ENCODE measurements around the gene STK17A. TPM values are rescaled to one million over a fixed set of nuclear protein-coding genes. Genes with fewer than 3 reads are reported as not detected.
A peak's percentile ranks its signal among the peaks of the same experiment; 100 is the strongest.
"Not testable (repeated sequence)": the region's sequence is repeated elsewhere in the genome, so short reads cannot be mapped to it uniquely, and the experiment has no call there.

The STK17A gene
- total RNA-seq, 1 experiment from 2014 or later = 7.1 TPM

DNA sequence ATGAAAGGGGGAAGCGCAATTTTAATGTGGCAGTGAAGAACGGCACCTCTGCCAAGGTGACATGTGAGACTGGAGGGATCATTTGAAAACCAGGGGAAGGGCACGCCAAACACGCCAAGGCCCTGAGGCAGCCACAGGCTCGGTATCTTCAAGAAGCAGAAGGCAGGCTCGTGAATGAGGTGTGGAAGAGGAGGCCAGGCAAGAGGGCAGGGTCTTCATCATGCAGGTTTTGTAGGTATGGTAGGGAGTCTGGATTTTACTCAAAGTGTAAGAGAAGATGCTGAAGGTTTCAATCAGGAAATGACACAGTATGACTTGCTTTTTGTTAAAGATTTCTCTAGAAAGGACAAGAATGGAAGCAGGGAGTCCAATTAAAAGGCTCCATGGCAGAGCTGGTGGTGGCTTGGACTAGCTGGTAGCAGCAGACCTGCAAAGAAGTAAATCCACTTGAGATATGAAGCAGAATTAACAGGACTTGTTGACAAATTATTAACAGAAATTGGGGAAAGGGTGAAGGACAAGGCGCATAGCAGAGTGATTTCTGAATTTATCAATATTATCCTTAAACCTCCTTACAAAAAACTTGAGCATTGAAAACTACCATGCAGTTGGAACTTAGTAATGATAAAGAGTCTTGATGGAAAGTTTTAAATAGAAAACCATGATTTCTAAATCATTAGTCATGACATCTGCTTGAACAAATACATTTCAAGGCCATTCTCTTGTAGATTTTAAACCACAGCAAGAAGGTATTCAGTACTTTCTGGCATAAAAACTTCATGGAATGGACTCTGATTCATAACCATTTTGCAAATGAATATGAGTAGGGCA, 76.0 kb downstream of the STK17A start:
- peak; percentile 53 for DNase-seq (ENCODE audit: low spot score)

DNA sequence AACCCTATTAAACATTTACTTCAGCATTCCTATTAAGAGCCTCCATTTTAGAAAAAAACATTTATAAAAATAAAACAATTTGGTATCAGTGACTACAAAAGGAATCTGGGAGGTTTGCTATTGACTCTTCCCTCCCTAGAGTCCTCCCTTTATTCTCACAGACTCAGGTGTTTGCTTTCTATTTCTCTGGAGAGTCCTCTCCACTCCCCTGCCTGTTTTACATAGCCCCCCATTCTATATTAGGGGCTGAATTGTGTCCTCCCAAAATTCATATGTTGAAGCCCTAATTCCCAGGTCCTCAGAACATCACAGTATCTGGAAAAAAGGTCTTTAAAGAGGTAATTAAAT, 76.6 kb downstream of the STK17A start:
- no peak for DNase-seq (ENCODE audit: low spot score)

DNA sequence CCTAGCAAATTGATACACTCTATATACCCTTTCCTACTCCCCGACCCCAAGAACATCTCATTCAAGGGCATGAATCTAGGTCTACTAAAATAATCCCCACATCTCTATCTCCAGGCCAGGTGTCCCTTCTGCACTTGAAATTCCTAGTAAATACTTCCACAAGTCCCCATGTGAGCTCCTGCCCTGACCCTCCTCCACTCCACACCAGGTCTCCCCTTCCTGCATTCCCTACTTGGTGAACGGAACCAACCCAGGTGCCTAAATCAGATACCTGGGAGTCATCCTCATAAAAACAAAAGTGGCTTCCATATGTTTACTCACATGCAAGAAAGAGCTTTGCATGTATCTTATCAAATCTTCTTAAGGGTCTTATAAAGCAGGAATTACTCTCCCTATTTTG, 77.2 kb downstream of the STK17A start:
- no peak for DNase-seq (ENCODE audit: low spot score)

DNA sequence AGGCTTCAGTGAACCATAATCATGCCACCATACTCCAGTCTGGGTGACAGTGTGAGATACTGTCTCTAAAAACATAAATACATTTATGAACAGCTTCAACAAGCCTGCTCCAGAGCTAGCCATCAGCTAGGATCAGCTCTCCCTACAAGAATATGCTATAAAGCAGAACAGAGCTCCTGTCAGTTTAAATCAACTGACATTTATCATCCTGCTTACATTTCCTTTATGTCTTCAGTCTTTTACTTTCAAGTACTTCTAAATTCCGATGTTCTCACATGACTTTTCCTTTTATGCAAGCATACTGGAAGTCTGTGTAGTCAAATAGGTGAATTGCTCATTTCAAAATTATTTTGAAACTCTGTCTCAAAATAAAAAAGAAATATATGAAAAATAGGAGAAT, 81.8 kb downstream of the STK17A start:
- no peak for DNase-seq (ENCODE audit: low spot score)

DNA sequence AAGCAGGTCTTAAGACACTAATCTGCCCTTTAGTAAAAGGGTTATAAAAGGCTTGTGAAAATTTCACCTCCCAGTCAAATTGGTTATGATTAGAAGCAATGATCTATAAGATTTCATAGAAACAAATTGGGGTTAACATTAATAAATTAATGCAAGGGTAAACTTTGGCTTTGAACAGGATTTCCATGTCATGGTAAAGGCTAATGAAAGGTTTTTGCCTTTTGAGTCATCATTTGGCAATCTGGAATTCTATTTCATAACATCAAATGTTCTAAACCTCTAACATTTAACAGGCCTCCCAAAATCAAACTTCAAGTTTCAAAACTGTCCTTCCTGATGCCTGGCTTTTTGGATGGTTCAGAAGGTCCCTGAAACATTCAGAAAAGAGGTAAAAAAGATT, 84.0 kb downstream of the STK17A start:
- no peak for DNase-seq (ENCODE audit: low spot score)

DNA sequence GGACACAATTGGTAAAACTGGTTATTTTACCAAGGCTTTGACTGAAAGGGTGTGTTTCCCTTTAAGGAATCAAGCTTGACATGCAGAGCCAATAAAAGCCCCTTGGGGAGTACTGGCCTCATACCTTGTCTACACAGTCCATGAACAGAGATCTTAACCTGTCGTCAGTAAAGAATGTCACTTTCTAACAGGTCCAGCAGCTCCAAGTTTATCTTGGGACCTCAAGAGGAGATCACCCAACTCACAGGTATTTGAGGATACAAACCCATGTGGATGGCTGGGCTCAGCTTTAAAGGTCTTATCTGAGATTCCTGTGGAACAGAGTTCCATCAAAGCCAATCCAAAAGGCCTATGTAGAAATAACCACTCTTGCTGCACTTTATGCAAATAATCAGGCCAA, 85.1 kb downstream of the STK17A start:
- DNase-seq (ENCODE audit: low spot score) = no peak

DNA sequence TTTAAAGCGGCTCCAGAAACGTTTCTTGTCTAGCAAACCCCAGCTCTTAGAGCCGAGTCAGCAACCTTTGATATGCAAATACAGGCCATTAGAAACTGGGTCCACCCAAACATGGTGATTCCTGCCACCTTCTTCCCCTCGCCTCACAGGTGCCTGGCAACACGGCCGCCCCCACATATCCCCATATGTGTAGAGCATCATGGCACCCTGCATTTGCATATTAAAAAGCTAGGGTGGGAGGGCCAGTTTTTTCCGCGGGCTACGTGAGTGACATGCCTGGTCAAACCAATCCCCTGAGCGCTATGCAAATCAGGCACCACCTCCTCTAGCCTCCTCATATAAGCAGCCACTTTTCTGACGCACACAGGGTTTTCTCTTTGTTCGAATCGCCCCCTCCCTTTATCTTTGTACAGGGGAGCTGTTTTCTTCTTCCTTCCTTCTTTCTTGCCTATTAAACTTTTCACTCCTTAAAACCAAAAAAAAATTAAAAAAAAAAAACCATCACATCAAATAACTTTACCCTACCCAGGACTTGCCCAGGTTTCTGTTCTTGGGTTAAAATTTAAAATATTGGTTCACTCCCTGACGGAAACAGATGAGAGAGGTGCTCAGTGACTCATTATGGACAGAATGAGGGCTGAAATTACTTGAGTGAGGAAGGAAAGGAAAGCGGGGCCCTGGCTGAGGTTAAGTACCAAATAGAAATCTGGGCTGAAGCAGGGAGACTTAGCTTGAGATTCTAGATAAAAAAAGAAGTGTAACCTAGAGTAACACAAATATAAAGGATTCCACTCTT, 86.6 kb downstream of the STK17A start:
- no peak for DNase-seq (ENCODE audit: low spot score)

DNA sequence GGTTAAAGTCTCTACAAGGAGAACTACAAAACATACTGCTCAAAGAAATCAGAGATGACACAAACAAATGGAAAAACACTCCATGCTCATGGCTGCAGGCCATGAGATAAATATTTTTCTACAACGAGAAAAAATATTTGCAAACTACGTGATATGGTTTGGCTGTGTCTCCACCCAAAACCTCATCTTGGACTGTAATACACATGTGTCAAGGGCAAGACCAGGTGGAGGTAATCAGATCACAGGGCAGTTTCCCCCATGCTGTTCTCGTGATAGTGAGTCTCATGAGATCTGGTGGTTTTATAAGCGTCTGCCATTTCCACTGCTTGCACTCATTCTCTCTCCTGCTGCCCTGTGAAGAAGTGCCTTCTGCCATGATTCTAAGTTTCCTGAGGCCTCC, 88.6 kb downstream of the STK17A start:
- DNase-seq (ENCODE audit: low spot score) = no peak

DNA sequence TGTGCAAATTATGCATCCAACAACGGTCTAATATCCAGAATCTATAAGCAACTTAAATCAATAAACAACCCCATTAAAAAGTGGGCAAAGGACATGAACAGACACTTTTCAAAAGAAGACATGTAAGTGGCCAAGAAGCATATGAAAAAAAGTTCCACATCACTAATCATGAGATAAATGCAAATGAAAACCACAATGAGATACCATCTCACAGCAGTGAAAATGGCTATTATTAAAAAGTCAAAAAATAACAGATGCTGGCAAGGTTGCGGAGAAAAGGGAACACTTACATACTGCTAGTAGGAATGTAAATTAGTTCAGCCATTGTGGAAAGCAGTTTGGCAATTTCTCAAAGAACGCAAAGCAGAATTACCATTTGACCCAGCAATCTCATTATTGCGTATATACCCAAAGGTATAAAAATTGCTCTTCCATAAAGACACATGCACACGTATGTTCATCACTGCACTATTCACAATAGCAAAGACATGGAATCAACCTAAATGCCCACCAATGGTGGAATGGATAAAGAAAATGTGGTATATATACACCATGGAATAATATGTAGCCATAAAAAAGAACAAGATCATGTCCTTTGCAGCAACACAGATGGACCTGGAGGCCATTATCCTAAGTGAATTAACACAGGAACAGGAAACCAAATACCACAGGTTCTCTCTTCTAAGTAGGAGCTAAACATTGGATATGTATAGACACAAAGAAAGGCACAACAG, 90.5 kb downstream of the STK17A start:
- DNase-seq (ENCODE audit: low spot score) = not testable (repeated sequence)

DNA sequence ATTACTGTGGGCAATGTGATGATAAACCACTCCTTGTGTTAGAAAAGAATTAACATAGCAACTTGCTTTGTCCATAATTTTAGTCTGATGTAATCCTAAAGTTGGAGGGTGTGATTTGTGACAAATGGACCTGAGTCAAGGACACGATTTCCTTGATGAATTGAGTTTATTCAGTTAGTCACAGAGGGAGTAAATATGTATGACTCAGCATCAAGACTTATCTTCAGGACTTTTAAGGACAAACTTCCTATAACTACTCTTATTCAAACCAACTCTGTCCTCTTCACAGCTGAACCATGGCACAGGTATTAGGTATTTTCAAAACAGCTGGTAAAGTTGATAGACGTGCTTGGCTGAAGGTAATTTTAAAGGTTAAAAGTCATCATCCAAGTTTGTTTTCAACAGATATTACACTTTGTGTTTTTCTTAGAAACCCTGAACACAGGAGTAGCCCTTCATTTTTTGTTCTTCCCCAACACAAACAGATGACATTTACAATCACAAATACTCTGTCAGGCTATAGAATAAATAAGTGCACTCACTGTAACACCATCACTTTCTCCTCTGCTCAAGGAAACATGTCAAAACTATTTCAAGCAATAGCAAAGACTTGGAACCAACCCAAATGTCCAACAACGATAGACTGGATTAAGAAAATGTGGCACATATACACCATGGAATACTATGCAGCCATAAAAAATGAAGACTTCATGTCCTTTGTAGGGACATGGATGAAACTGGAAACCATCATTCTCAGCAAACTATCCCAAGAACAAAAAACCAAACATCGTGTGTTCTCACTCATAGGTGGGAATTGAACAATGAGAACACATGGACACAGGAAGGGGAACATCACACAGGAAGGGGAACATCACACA, 91.9 kb downstream of the STK17A start:
- DNase-seq (ENCODE audit: low spot score) = peak; percentile 49

Other genes with a start within 250 kb of the STK17A start
- 55.2 and 72.0 TPM in 2 replicates for gene COA1, start 146.4 kb downstream of the STK17A start, total RNA-seq (2014; rRNA removed; shearing (Covaris generic))
- 0.73 and 2.0 TPM in 2 replicates for gene BLVRA, start 175.6 kb downstream of the STK17A start, total RNA-seq (2014; rRNA removed; shearing (Covaris generic))

Data from HT-29 (cell line).